Stimulated activated CD4-positive, alpha-beta T cell treated with anti-CD3 and anti-CD28 coated beads, TNF-alpha, amount 100 ng/mL, for 24 hours (primary cell): Measurements from ENCODE around the gene GNAS.

ENCODE experiments used
- DNase-seq, 3 experiments: peaks; one replicate each; pipeline ENCODE4 v3.0.0-alpha.2; 2020; ENCODE audit warnings: low read depth in 3 of 3

GNAS gene

GRCh38 chr20:58880994-58881752 is 28.7 kb downstream of the GNAS start:
- DNase-seq, result no peak

GRCh38 chr20:58882704-58883089 is 30.2 kb downstream of the GNAS start:
- no peak for DNase-seq

- DNase-seq, result no peak
These were observed 30.8 kb downstream of the GNAS start for GRCh38 chr20:58883241-58883691.

- DNase-seq, result no peak
These were observed 32.5 kb downstream of the GNAS start for GRCh38 chr20:58884966-58885365.

- no peak for DNase-seq
These were observed 34.0 kb downstream of the GNAS start for GRCh38 chr20:58886546-58886945.

- no peak for DNase-seq
These were observed 35.6 kb downstream of the GNAS start for GRCh38 chr20:58888103-58888502.

- peak; percentile 65 to 80 (median 66) for DNase-seq
These were observed 36.2 kb downstream of the GNAS start for GRCh38 chr20:58888521-58889333.

- DNase-seq, result no peak
These were observed 36.8 kb downstream of the GNAS start for GRCh38 chr20:58889334-58889760.

GRCh38 chr20:58889798-58890517 is 37.4 kb downstream of the GNAS start:
- no peak for DNase-seq

GRCh38 chr20:58890518-58891085 is 38.1 kb downstream of the GNAS start:
- peak; percentile 27 to 71 (median 45) for DNase-seq

- peak; percentile 40 to 66 (median 59) for DNase-seq
These were observed 38.7 kb downstream of the GNAS start for GRCh38 chr20:58891086-58891717.

GRCh38 chr20:58891718-58892140 is 39.2 kb downstream of the GNAS start:
- DNase-seq, result peak in 1 of 3 experiments; percentile 9

GRCh38 chr20:58892141-58892931 is 39.8 kb downstream of the GNAS start:
- DNase-seq, result peak; percentile 49 to 81 (median 66)

GRCh38 chr20:58892932-58893224 is 40.4 kb downstream of the GNAS start:
- DNase-seq, result no peak

- DNase-seq, result peak in 2 of 3 experiments; percentile 9 to 49
These were observed 41.0 kb downstream of the GNAS start for GRCh38 chr20:58893355-58894120.

- no peak for DNase-seq
These were observed 42.3 kb downstream of the GNAS start for GRCh38 chr20:58894652-58895447.

GRCh38 chr20:58895448-58896180 is 43.1 kb downstream of the GNAS start:
- no peak for DNase-seq

- DNase-seq, result no peak
These were observed 44.3 kb downstream of the GNAS start for GRCh38 chr20:58896820-58897219.
